ENCODE results near the gene SH2B2. TPM values are rescaled to one million over a fixed set of nuclear protein-coding genes. Genes with fewer than 3 reads are reported as not detected.

Gene SH2B2
- total and polyA plus RNA-seq, 2 donors (not counting 3 experiments of a cell fraction or from before 2014, with no cell fraction given): 0.69 to 0.73 TPM

GRCh38 chr7:102270178-102270887 lies 16.3 kb upstream of the SH2B2 start:
- DNase-seq (ENCODE audit: low read depth, low spot score) (no peak), FAIRE-seq (no peak)
- no peaks in the 10 kb centered on the region for H3K36me3 ChIP-seq (ENCODE audit: control insufficient read depth in 2 of 2, extremely low read depth in 1 of 2, insufficient read depth in 2 of 2, low read length in 2 of 2)
- no peaks in the 10 kb centered on the region for H4K20me1 ChIP-seq (replicated peaks; ENCODE audit: control insufficient read depth, extremely low read depth, insufficient read depth, low read length)
- no peak overlapping the region for H3K27ac ChIP-seq (ENCODE audit: insufficient read depth, low read depth, low read length)
- CTCF ChIA-PET: interaction anchor here (0.8 to 7.3 kb wide), 5 partner anchors 582 to 730 kb away, joined by 3 to 140 read pairs (median 5); no protein-coding TSS in a partner anchor
- H3K9me3 ChIP-seq (replicated peaks; ENCODE audit: control insufficient read depth, insufficient read depth, low read length): no peaks in the 10 kb centered on the region
- TF ChIP-seq EZH2 (IDR thresholded peaks at IDR 0.05; ENCODE audit: borderline replicate concordance, low read depth, low read length, severe bottlenecking): no peak
- no peak for TF ChIP-seq POLR2AphosphoS5 (IDR thresholded peaks at IDR 0.05; ENCODE audit: insufficient read depth, low read depth, low read length)
- no peak for TF ChIP-seq CTCF (IDR thresholded peaks at IDR 0.05; ENCODE audit: extremely low read depth in 1 of 2, insufficient read depth in 1 of 2, low read depth in 1 of 2, low read length in 2 of 2)
- TF ChIP-seq JUN (IDR thresholded peaks at IDR 0.05; ENCODE audit: borderline replicate concordance, insufficient read depth, insufficient read length, low read depth): no peak
- no peak for TF ChIP-seq MYC (IDR thresholded peaks at IDR 0.05; ENCODE audit: low read depth, low read length)
- no peak for TF ChIP-seq MAX (IDR thresholded peaks at IDR 0.05; ENCODE audit: insufficient read depth, insufficient read length)
- no peak for TF ChIP-seq POLR2A (IDR thresholded peaks at IDR 0.05; ENCODE audit: low read depth, low read length)
- no peak for TF ChIP-seq FOS (IDR thresholded peaks at IDR 0.05; ENCODE audit: borderline replicate concordance, insufficient read depth, low read length)
- no peak for TF ChIP-seq GATA2 (IDR thresholded peaks at IDR 0.05; ENCODE audit: insufficient read depth, insufficient read length, low read depth, low read length)
- intact Hi-C loops (cut with micrococcal nuclease): no loop called here
- no peaks in the 10 kb centered on the region for H3K4me1 ChIP-seq (ENCODE audit: control insufficient read depth, extremely low read depth, insufficient read depth, low read length)
- no peak overlapping the region for H3K9ac ChIP-seq (replicated peaks; ENCODE audit: extremely low read depth, insufficient read depth, low read length)
- no peaks in the 10 kb centered on the region for H3K79me2 ChIP-seq (ENCODE audit: control insufficient read depth, insufficient read depth, low read length)
- BruUV-seq (replicated peaks): no TSS peak
- no peaks in the 10 kb centered on the region for H3K9me1 ChIP-seq (replicated peaks; ENCODE audit: control insufficient read depth, extremely low read depth, insufficient read depth, low read length)
- POLR2A ChIA-PET: no interaction called here
- dilution Hi-C loops (cut with MboI; ENCODE audit: extremely low pct_ligation_motif_present, low sequenced_read_pairs): no loop called here
- H2AFZ ChIP-seq (ENCODE audit: low read depth, low read length): no peak overlapping the region
- no peak overlapping the region for H3K4me2 ChIP-seq (ENCODE audit: insufficient read depth, low read length)
- H3K27me3 ChIP-seq (ENCODE audit: control insufficient read depth in 2 of 2, insufficient read depth in 2 of 2, low read length in 2 of 2): no peaks in the 10 kb centered on the region
- H3K4me3 ChIP-seq (replicated peaks in 1 of 3; ENCODE audit: insufficient read depth in 1 of 3, low read depth in 1 of 3, low read length in 3 of 3): no peak overlapping the region

Measured in endothelial cell of umbilical vein (primary cell).